GF-D8 (cell line): ENCODE results near the gene DCD.

ENCODE experiments used
- DNase-seq: peaks from one replicate; lab custom pipeline; 2025; lab: John Stamatoyannopoulos, UW

Gene DCD

GRCh38 chr12:54606556-54606955, 41.6 kb downstream of the DCD start:
- DNase-seq = no peak

GRCh38 chr12:54605138-54605970, 42.8 kb downstream of the DCD start:
- no peak for DNase-seq

- DNase-seq = no peak
Observed at GRCh38 chr12:54604436-54604835, 43.7 kb downstream of the DCD start.

GRCh38 chr12:54603872-54604271, 44.3 kb downstream of the DCD start:
- DNase-seq = no peak

- DNase-seq = peak; percentile 36
Observed at GRCh38 chr12:54603173-54603814, 44.9 kb downstream of the DCD start.

GRCh38 chr12:54602661-54603060, 45.5 kb downstream of the DCD start:
- DNase-seq = no peak

GRCh38 chr12:54601841-54602240, 46.3 kb downstream of the DCD start:
- no peak for DNase-seq

GRCh38 chr12:54598970-54599369, 49.2 kb downstream of the DCD start:
- no peak for DNase-seq

GRCh38 chr12:54596526-54596946, 51.6 kb downstream of the DCD start:
- DNase-seq = no peak

GRCh38 chr12:54595471-54595870, 52.7 kb downstream of the DCD start:
- no peak for DNase-seq
